ENCODE results near the gene MMP24OS.

The MMP24OS gene

DNA sequence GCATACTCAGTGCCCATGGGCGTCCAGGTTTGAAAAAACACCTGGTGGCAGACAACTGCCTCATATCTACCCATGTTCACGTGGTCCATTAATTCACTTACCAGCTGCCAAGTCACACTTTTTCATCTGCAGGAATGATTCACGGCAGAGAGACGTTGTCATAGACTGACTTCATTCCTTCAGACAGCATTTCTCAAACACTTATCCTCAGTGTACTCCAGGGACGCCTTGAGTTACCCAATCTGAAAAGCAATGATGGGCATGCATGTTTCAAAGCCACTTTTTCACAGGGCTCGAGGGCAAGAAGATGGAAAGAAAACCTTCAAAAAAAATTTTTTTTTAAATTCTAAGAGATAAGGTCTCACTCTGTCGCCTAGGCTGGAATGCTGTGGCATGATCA, 6.0 kb downstream of the MMP24OS start:
- H3K4me2 ChIP-seq (ENCODE audit: low read length), result no peak overlapping the region
- no peaks in the 10 kb centered on the region for H3K9me3 ChIP-seq (ENCODE audit: insufficient read depth, low read length)
- TF ChIP-seq CTCF (IDR thresholded peaks at IDR 0.05; ENCODE audit: low read depth, low read length) (no peak), EZH2phosphoT487 (IDR thresholded peaks at IDR 0.05; ENCODE audit: low read depth) (no peak)
- H3K27me3 ChIP-seq (ENCODE audit: low read depth, low read length), result no peaks in the 10 kb centered on the region
- H3K36me3 ChIP-seq (replicated peaks; ENCODE audit: low read depth, low read length), result peaks cover 10% of the 10 kb centered on the region
- no peak overlapping the region for H2AFZ ChIP-seq (ENCODE audit: low read depth, low read length)
- H3K4me1 ChIP-seq (ENCODE audit: low read length), result peaks cover 18% of the 10 kb centered on the region
- no peak overlapping the region for H3K9ac ChIP-seq (ENCODE audit: low read length)
- peaks cover 9% of the 10 kb centered on the region for H3K79me2 ChIP-seq (ENCODE audit: low read length)
- no peak overlapping the region for H3K27ac ChIP-seq (ENCODE audit: low read length)
- no peaks in the 10 kb centered on the region for H4K20me1 ChIP-seq (ENCODE audit: insufficient read depth, low read length)
- H3K4me3 ChIP-seq (ENCODE audit: low read length), result no peak overlapping the region

DNA sequence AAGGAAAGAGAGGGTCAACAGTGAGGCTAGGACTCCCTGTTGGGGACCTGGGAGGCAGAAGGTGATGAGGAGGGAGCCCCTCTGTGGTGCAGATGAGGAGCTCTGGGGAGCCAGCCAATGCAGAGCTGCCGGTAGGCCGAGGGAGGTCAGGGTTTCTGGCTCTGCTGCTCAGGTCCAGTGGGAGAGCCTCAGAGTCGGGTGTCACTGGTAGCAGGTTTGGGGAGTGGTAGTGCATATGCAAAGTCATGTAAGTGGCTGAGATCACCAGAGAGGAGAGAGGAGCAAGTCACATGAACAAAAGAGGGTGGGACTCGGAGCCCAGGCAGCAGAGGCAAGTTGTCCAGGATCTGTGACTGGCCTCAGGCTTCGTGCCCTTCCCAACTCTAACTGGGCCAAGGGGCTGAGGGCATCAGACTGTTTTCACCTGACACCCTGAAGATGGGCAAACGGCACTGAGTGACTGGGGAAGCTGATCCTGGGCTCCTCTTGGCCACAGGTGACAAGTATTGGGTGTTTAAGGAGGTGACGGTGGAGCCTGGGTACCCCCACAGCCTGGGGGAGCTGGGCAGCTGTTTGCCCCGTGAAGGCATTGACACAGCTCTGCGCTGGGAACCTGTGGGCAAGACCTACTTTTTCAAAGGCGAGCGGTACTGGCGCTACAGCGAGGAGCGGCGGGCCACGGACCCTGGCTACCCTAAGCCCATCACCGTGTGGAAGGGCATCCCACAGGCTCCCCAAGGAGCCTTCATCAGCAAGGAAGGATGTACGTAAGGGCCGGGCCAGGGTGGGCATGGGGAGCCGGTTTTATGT, 6.6 kb downstream of the MMP24OS start:
- Histone ChIP-seq H3K36me3 (replicated peaks; ENCODE audit: low read depth, low read length) (peaks cover 5% of the 10 kb centered on the region), H3K4me3 (ENCODE audit: low read length) (no peak overlapping the region), H2AFZ (ENCODE audit: low read depth, low read length) (no peak overlapping the region), H3K4me2 (ENCODE audit: low read length) (no peak overlapping the region), H3K27me3 (ENCODE audit: low read depth, low read length) (no peaks in the 10 kb centered on the region), H3K27ac (ENCODE audit: low read length) (no peak overlapping the region), H3K4me1 (ENCODE audit: low read length) (peaks cover 12% of the 10 kb centered on the region), H3K9ac (ENCODE audit: low read length) (no peak overlapping the region), H4K20me1 (ENCODE audit: insufficient read depth, low read length) (no peaks in the 10 kb centered on the region), H3K9me3 (ENCODE audit: insufficient read depth, low read length) (no peaks in the 10 kb centered on the region), H3K79me2 (ENCODE audit: low read length) (peaks cover 3% of the 10 kb centered on the region)
- no peak for TF ChIP-seq EZH2phosphoT487 (IDR thresholded peaks at IDR 0.05; ENCODE audit: low read depth)
- no peak for TF ChIP-seq CTCF (IDR thresholded peaks at IDR 0.05; ENCODE audit: low read depth, low read length)

- Histone ChIP-seq H3K27ac (ENCODE audit: low read length) (no peak overlapping the region), H2AFZ (ENCODE audit: low read depth, low read length) (no peak overlapping the region), H3K4me2 (ENCODE audit: low read length) (no peak overlapping the region), H3K36me3 (replicated peaks; ENCODE audit: low read depth, low read length) (no peaks in the 10 kb centered on the region), H3K9me3 (ENCODE audit: insufficient read depth, low read length) (no peaks in the 10 kb centered on the region), H3K27me3 (ENCODE audit: low read depth, low read length) (no peaks in the 10 kb centered on the region), H3K9ac (ENCODE audit: low read length) (no peak overlapping the region), H3K4me3 (ENCODE audit: low read length) (no peak overlapping the region), H4K20me1 (ENCODE audit: insufficient read depth, low read length) (no peaks in the 10 kb centered on the region), H3K79me2 (ENCODE audit: low read length) (no peaks in the 10 kb centered on the region), H3K4me1 (ENCODE audit: low read length) (peaks cover 12% of the 10 kb centered on the region)
- TF ChIP-seq CTCF (IDR thresholded peaks at IDR 0.05; ENCODE audit: low read depth, low read length) (no peak), EZH2phosphoT487 (IDR thresholded peaks at IDR 0.05; ENCODE audit: low read depth) (no peak)
Measured at GRCh38 chr20:35270021-35270902, 7.7 kb downstream of the MMP24OS start.

All from OCI-LY3 (cell line).